ENCODE results near the gene TSC2.

DNA sequence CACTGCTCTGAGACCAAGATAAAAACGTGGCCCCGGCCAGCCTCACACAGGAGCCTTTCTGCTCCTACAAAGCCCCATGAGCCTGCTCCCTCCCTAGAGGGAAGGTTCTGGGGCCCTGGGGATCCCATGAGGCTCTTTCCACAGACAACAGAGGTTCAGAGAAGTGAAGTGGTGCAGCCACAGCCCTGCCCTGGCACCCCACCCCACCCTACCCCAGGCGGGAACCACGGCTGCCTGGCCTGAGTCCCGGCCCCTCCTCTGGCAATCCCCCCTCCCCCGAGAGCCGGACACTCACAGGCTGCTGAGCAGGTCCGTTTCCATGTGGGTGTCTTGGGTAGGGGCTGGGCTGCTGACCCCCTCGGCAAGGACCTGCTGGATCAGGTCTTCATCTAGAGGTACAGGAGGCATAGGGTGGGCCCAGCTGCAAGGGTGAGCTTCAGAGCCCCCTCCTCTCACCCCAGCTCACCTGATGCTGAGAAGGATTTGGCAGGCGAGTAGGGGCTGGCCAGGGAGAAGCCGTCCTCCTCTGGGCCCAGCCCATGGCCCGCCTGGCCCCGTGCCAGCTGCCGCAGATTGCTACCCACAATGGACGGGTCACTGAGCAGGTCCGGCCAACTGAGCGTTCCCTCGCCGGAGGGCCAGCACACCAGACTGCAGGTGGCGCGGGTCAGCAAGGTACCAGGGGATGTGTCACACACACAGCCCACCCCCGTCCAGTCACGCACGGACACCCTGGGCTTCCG, 49.2 kb downstream of the TSC2 start:
- TF ChIP-seq POLR2A (IDR thresholded peaks at IDR 0.05) (no peak), POLR2AphosphoS5 (IDR thresholded peaks at IDR 0.05) (no peak)
